ENCODE results near the gene LRRC71. TPM values are rescaled to one million over a fixed set of nuclear protein-coding genes. Genes with fewer than 3 reads are reported as not detected.

LRRC71 gene
- total and polyA plus RNA-seq, 2 of the 8 experiments (the other 6 are each of a cell fraction or from before 2014, with no cell fraction given) = 0.05 TPM; not detected in 1

DNA sequence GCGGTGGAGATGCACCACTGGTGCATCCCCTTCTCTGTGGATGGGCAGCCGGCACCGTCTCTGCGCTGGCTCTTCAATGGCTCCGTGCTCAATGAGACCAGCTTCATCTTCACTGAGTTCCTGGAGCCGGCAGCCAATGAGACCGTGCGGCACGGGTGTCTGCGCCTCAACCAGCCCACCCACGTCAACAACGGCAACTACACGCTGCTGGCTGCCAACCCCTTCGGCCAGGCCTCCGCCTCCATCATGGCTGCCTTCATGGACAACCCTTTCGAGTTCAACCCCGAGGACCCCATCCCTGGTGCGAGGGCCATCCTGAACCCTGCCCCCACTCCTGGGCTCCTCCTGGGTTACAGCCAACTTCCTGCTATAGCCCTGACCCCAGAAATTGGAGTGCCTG lies 46.8 kb upstream of the LRRC71 start (continued):
- TF ChIP-seq CHD7 (IDR thresholded peaks at IDR 0.05; ENCODE audit: insufficient replicate concordance, low read length) = no peak
- TF ChIP-seq CREB1 (IDR thresholded peaks at IDR 0.05) = no peak
- TF ChIP-seq CBX5 (IDR thresholded peaks at IDR 0.05; ENCODE audit: low read depth, low read length) = no peak
- TF ChIP-seq GTF2F1 (IDR thresholded peaks at IDR 0.05; ENCODE audit: borderline replicate concordance, low read depth, low read length) = no peak
